Activated T-helper 2 cell treated with anti-CD3 and anti-CD28 coated beads, Interferon-gamma antibody, Interleukin-2, Interleukin-4, amounts not matched to agents 10 μg/mL and 5 μg/mL and 100 μg/mL, durations not matched to agents 14 hours and 24 hours and 36 hours (primary cell): Measurements from ENCODE around the gene BST1. TPM values are rescaled to one million over a fixed set of nuclear protein-coding genes. Genes with fewer than 3 reads are reported as not detected.

Source experiments
- DNase-seq: peaks from one replicate; pipeline ENCODE4 v3.0.0; 2021; ENCODE audit warnings: low spot score
- H3K27ac Mint-ChIP-seq: one replicate; pipeline ENCODE4 v1.8.0; 2021; ENCODE audit warnings: mixed read lengths
- H3K27me3 Mint-ChIP-seq: one replicate; pipeline ENCODE4 v1.8.0; 2021; ENCODE audit warnings: low read depth, mixed read lengths
- H3K36me3 Mint-ChIP-seq: one replicate; pipeline ENCODE4 v1.8.0; 2021; ENCODE audit warnings: low read depth, mixed read lengths
- H3K4me1 Mint-ChIP-seq: one replicate; pipeline ENCODE4 v1.8.0; 2021; ENCODE audit warnings: low read depth, mixed read lengths
- H3K4me3 Mint-ChIP-seq: one replicate; pipeline ENCODE4 v1.8.0; 2021; ENCODE audit warnings: low read depth, mild to moderate bottlenecking, moderate library complexity, mixed read lengths
- H3K9me3 Mint-ChIP-seq: one replicate; pipeline ENCODE4 v1.8.0; 2021; ENCODE audit warnings: mixed read lengths
- intact Hi-C: fragments of 100-400 bp; cut with micrococcal nuclease; formaldehyde crosslinking; loops from one replicate; pipeline ENCODE4 v1.15.1; 2023
- total RNA-seq: library from RNA; stranded (reverse); gene quantifications from 2 replicates; pipeline ENCODE4 v1.2.3, GENCODE V29; 2022

The BST1 gene, protein sequence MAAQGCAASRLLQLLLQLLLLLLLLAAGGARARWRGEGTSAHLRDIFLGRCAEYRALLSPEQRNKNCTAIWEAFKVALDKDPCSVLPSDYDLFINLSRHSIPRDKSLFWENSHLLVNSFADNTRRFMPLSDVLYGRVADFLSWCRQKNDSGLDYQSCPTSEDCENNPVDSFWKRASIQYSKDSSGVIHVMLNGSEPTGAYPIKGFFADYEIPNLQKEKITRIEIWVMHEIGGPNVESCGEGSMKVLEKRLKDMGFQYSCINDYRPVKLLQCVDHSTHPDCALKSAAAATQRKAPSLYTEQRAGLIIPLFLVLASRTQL
- 0.50 and 1.8 TPM in 2 replicates for total RNA-seq

DNA sequence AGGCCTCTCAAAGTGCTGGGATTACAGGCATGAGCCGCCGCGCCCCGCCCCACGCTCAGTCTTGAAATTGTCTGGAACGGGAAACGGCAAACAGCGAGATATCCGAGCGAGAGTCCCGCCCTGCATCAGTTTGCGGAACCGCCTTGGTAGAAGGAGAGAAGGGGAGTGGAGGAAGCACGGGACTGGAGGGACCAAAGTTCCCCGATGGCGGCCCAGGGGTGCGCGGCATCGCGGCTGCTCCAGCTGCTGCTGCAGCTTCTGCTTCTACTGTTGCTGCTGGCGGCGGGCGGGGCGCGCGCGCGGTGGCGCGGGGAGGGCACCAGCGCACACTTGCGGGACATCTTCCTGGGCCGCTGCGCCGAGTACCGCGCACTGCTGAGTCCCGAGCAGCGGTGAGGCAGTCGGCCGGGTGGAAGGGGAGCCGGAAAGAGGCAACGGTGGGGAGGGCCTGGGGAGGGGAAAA, at the start of gene BST1:
Gene BST1 (plus strand): TSS at position 125 of the 463 bp plus-strand sequence. CDS start 80 bp downstream, at position 205.
- DNase-seq = peak; percentile 43
- no peaks in the 10 kb centered on the region for H3K4me1 Mint-ChIP-seq
- H3K9me3 Mint-ChIP-seq = no peaks in the 10 kb centered on the region
- H3K4me3 Mint-ChIP-seq = peak within 1 kb of the TSS; percentile 81
- intact Hi-C loops = no loop called here
- no peak within 1 kb of the TSS for H3K27ac Mint-ChIP-seq
- H3K36me3 Mint-ChIP-seq = no peaks in the 10 kb centered on the region
- peaks cover 29% of the 10 kb centered on the region for H3K27me3 Mint-ChIP-seq

GRCh38 chr4:15653420-15653819, 49.4 kb upstream of the BST1 start:
- no peak for DNase-seq
- Mint-ChIP-seq H3K36me3 (peaks cover 21% of the 10 kb centered on the region), H3K27ac (peak overlapping the region; percentile 91), H3K27me3 (no peaks in the 10 kb centered on the region), H3K9me3 (no peaks in the 10 kb centered on the region), H3K4me3 (peak overlapping the region; percentile 92), H3K4me1 (peaks cover 55% of the 10 kb centered on the region)
- intact Hi-C loops = loop anchor here (5.0 to 10.0 kb wide), 2 partner anchors 281 to 571 kb away; partner anchors contain the start of gene TAPT1

DNA sequence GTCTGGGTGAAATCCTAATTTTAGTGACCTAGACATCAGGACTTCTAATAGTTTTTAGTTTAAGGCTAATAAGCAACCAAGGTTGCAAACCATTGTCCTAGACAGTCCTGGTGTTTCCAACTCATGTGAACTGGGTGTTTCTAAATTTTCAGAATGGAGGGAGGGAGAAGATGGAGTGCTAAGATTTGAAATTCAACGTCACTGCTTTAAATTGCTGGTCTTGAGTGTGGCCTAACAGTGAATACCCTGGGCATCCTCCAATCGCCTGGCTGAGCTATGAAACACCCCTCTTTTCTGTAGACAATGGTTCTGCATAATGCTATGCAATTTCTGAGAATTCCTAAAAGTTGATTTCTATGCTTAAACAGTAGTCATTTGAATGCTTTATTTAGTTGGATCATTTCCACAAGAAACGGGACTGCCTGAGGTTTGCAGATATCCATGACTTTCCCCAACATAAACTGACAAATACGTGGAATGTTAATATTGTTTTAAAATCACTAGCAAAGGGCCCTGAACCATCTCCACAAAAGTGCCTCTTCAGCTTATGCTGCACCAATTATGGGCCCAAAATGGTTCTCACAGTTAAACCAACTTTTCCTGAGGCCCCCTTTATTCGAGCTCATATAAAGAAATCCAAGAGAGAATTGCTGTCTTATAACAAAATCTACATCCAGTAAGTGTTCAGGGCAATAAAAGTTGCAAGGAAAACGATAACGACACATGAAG, 48.8 kb upstream of the BST1 start:
- Mint-ChIP-seq H3K4me3 (peak overlapping the region; percentile 92), H3K9me3 (no peaks in the 10 kb centered on the region), H3K36me3 (peaks cover 21% of the 10 kb centered on the region), H3K27ac (peak overlapping the region; percentile 91), H3K4me1 (peaks cover 50% of the 10 kb centered on the region), H3K27me3 (no peaks in the 10 kb centered on the region)
- intact Hi-C loops = loop anchor here (2.0 to 10.0 kb wide), 4 partner anchors 103 to 571 kb away; partner anchors contain the start of genes CD38 and TAPT1
- no peak for DNase-seq

DNA sequence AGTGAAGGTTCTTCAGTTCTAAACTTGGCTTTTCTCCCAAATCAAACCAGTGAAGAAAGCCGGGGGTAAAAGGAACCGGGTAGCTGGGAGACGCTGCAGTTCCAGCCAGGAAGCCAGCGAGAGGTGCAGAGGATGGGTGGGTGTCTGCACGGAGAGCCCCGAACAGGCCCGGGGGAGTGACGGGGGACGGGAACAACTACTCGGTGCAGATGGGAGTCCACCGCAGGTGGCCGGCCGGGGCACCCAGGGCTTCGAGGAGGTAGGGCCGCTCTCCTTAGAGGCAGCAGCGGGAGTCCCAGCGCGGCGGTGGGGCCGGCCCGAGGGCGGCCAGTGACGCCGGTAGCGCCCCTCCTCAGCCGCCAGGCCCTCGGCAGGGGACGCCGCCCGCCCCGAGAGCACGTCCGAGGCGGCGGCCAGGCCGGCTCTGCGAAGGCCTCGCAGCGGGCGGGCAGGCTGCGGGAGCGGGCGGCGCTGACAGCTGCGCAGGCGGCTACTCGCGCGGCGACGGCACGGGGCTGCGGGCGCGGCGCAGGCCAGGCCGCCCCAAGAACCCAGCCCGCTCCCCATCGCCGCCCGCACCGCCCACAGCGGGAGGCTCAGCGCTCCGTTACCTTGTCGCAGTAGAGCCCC, 48.2 kb upstream of the BST1 start:
- Mint-ChIP-seq H3K4me1 (peaks cover 50% of the 10 kb centered on the region), H3K27ac (peak overlapping the region; percentile 94), H3K9me3 (no peaks in the 10 kb centered on the region), H3K4me3 (peak overlapping the region; percentile 93), H3K36me3 (peaks cover 21% of the 10 kb centered on the region), H3K27me3 (no peaks in the 10 kb centered on the region)
- DNase-seq = no peak
- intact Hi-C loops = loop anchor here (1.0 to 10.0 kb wide), 7 partner anchors 27 to 652 kb away; partner anchors contain the start of genes CD38, CPEB2, FAM200B and TAPT1

DNA sequence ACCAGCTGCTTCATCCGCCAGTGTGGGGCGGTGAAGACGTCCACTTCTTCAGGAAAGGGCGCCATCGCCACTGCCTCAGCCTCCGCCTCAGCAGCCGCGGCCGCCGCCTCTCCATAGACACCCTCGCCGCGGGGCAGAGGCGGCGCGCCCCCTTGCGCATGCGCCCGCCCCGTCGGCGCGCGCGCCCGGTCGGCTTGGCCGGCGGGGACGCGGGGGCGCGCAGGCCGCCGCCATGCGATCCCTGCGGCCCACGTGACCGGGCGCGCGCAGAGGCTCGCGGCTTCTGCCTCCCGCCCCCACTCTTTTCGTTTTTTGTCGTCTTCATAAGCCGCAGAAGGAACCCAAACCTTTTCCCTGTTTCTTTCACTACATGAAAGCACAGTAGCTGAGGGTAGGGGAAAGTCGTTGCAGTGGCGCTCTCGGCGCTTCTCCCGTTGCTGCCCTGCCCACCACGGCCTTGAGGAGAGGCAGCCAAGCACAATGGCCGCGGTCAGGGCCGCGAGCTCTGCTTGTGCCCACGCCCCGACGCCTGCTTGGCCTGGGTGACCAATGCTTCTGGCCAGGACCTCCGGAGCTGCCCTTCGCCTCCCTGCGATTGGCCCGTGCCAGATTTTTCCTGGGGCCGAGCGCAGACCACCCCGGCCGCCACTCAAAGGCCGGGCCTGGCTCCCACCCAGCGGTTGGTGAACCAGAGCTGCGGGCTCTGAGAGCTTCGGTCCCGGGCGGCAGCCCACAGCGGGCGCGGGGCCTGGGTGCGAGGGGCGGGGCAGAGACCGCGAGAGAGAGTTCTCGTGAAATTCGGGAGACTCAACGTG, 47.4 kb upstream of the BST1 start, which contains the start of gene FBXL5:
Gene FBXL5 (minus strand): TSS at position 135 of the 815 bp plus-strand sequence. CDS start 70 bp downstream, at position 65.
- H3K36me3 Mint-ChIP-seq = peaks cover 23% of the 10 kb centered on the region
- H3K27ac Mint-ChIP-seq = peak within 1 kb of the TSS; percentile 96
- H3K9me3 Mint-ChIP-seq = no peaks in the 10 kb centered on the region
- no peaks in the 10 kb centered on the region for H3K27me3 Mint-ChIP-seq
- peak; percentile 81 for DNase-seq
- peaks cover 51% of the 10 kb centered on the region for H3K4me1 Mint-ChIP-seq
- H3K4me3 Mint-ChIP-seq = peak within 1 kb of the TSS; percentile 93
- intact Hi-C loops = loop anchor here (1.0 to 10.0 kb wide), 6 partner anchors 26 to 653 kb away; partner anchors contain the start of genes CD38, CPEB2, FAM200B and TAPT1

GRCh38 chr4:15656038-15656470, 46.8 kb upstream of the BST1 start:
- Mint-ChIP-seq H3K9me3 (no peaks in the 10 kb centered on the region), H3K27me3 (no peaks in the 10 kb centered on the region), H3K4me1 (peaks cover 47% of the 10 kb centered on the region), H3K36me3 (peaks cover 24% of the 10 kb centered on the region), H3K4me3 (peak overlapping the region; percentile 87), H3K27ac (peak overlapping the region; percentile 89)
- DNase-seq = no peak
- intact Hi-C loops = loop anchor here (5.0 to 10.0 kb wide), 2 partner anchors 141 to 569 kb away; partner anchors contain the start of gene TAPT1

- Mint-ChIP-seq H3K4me1 (peaks cover 37% of the 10 kb centered on the region), H3K27ac (no peak overlapping the region), H3K9me3 (no peaks in the 10 kb centered on the region), H3K36me3 (peaks cover 21% of the 10 kb centered on the region), H3K4me3 (no peak overlapping the region), H3K27me3 (no peaks in the 10 kb centered on the region)
- intact Hi-C loops = loop anchor here (5.0 to 10.0 kb wide), 2 partner anchors 140 to 567 kb away; partner anchors contain the start of gene TAPT1
- DNase-seq = no peak
These were observed 45.5 kb upstream of the BST1 start for GRCh38 chr4:15657366-15657765.

- intact Hi-C loops = loop anchor here (5.0 to 10.0 kb wide), 2 partner anchors 139 to 567 kb away; partner anchors contain the start of gene TAPT1
- Mint-ChIP-seq H3K27me3 (no peaks in the 10 kb centered on the region), H3K36me3 (peaks cover 21% of the 10 kb centered on the region), H3K9me3 (no peaks in the 10 kb centered on the region), H3K4me3 (no peak overlapping the region), H3K4me1 (peaks cover 29% of the 10 kb centered on the region), H3K27ac (no peak overlapping the region)
- no peak for DNase-seq
These were observed 44.6 kb upstream of the BST1 start for GRCh38 chr4:15658136-15658770.

GRCh38 chr4:15658781-15659180, 44.1 kb upstream of the BST1 start:
- DNase-seq = no peak
- H3K9me3 Mint-ChIP-seq = no peaks in the 10 kb centered on the region
- intact Hi-C loops = loop anchor here (5.0 to 10.0 kb wide), 2 partner anchors 139 to 566 kb away; partner anchors contain the start of gene TAPT1
- no peak overlapping the region for H3K27ac Mint-ChIP-seq
- peaks cover 24% of the 10 kb centered on the region for H3K4me1 Mint-ChIP-seq
- H3K36me3 Mint-ChIP-seq = peaks cover 21% of the 10 kb centered on the region
- H3K4me3 Mint-ChIP-seq = no peak overlapping the region
- no peaks in the 10 kb centered on the region for H3K27me3 Mint-ChIP-seq

DNA sequence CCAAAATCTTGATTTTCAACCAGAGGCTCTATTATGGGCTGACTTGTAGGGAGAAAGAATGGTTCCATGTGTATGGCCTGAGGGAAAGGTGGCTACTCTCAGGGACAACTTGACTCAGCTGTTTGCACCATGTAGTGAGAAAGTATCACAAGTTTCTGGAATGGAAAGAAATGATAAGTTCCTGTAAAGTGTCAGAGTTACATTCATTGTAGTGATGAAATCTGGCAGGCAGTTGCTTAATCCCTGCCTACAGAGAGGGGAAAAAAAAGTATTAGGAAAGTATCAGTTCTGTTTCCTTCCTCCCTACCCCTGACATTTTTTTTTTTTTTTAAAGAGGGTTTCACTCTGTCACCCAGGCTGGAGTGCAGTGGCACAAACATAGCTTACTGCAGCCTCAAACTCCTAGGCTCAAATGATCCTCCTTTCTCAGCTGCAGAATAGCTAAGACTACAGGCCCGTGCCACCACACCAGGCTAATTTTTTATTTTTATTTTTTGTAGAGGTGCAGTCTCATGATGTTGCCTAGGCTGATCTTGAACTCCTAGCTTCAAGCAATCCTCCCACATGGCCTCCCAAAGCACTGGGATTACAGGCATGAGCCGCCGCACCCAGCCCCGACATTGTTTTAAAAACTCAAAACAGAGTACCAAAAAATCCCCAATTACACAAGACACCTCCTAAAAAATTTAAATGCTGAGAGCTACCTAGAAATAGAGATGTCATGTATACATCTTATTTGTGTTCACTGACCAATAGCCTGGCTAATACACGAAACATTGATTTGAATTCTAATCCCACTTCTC, 42.9 kb upstream of the BST1 start:
- no peak overlapping the region for H3K4me3 Mint-ChIP-seq
- intact Hi-C loops = loop anchor here (5.0 to 10.0 kb wide), 2 partner anchors 137 to 565 kb away; partner anchors contain the start of gene TAPT1
- DNase-seq = no peak

More for the DNA sequence above, 42.9 kb upstream of the BST1 start:
- H3K27me3 Mint-ChIP-seq = no peaks in the 10 kb centered on the region
- peaks cover 23% of the 10 kb centered on the region for H3K4me1 Mint-ChIP-seq
- no peaks in the 10 kb centered on the region for H3K9me3 Mint-ChIP-seq
- peak overlapping the region; percentile 42 for H3K27ac Mint-ChIP-seq
- peaks cover 17% of the 10 kb centered on the region for H3K36me3 Mint-ChIP-seq
